GM19455 (cell line): Measurements from ENCODE around the gene PRDM4.

Experiments used
- ATAC-seq: cut with Tn5 transposase; IDR thresholded peaks from one replicate; pipeline ENCODE4 v1.9.1; 2021; ENCODE audit not compliant: unreplicated experiment

PRDM4 gene, protein sequence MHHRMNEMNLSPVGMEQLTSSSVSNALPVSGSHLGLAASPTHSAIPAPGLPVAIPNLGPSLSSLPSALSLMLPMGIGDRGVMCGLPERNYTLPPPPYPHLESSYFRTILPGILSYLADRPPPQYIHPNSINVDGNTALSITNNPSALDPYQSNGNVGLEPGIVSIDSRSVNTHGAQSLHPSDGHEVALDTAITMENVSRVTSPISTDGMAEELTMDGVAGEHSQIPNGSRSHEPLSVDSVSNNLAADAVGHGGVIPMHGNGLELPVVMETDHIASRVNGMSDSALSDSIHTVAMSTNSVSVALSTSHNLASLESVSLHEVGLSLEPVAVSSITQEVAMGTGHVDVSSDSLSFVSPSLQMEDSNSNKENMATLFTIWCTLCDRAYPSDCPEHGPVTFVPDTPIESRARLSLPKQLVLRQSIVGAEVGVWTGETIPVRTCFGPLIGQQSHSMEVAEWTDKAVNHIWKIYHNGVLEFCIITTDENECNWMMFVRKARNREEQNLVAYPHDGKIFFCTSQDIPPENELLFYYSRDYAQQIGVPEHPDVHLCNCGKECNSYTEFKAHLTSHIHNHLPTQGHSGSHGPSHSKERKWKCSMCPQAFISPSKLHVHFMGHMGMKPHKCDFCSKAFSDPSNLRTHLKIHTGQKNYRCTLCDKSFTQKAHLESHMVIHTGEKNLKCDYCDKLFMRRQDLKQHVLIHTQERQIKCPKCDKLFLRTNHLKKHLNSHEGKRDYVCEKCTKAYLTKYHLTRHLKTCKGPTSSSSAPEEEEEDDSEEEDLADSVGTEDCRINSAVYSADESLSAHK

DNA sequence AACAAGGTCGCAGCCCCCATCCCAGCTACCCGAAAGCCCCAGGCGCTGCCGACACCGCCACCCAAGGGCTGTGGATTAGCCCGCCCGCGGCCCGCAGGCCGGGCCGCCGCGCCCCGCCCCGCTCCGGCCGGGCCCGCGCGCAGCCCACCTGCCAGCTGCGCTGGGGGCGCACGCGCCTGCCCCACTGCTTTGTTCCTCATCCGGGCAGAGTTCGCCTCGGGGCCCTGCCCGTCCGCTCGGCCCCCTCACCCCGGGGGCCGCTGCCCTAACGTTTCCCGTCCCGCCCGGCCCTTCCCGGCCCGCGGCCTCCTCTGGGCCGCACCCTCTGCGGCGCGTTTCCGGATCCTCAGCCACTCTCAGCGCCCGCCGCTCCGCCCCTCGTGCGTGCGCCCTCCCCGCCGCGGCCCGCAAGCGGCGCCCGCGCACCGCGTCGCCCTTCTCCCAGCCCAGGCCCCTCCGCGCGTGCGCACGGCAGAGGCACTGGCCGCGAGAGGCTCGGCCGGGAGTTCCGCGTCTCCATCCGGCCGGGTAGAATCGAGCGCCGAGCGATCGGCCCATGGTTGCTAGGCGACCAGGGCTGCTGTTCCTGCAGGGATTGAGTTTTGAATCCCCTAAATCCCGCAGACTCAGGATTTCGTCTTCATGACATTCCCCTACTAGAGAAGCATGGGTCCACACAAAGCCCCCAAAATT is at the start of gene PRDM4:
Gene PRDM4, minus strand, starts transcription at position 329 of the 693 bp plus-strand sequence. CDS start 622 bp downstream, outside the sequence.
- ATAC-seq: peak; percentile 96

DNA sequence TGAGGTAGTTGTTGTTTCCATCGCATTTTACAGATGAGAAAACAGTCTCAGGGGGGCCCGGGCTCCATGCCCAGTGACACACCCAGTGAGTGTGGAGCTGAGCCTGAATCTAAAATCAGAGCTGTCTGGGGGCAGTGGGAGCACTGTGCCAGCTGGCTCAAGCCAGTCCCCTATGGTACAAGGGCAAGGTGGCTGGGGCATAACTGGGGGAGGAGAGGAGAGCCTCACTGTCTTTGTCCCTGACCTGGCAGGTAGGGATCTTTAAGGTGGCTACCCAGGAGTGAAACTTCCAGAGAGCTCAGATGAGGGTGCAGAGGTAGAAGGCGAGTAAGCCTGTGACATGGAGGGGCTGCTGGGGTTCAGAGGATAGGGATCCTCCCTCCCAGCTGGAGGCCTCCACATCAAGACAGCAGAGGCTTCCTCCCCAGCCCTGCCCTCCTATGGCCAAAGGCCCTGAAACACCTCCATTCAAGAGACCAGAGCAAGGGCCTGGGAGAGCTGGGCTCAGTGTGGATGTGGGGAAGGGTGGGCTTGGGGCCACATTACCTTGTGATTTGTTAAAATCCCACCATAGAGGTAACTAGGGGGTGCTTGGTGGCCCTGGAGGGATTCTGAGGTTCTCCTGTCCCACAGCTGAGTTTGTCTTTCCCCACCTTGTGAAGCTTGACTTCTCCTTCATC is 46.7 kb upstream of the PRDM4 start:
- no peak for ATAC-seq

DNA sequence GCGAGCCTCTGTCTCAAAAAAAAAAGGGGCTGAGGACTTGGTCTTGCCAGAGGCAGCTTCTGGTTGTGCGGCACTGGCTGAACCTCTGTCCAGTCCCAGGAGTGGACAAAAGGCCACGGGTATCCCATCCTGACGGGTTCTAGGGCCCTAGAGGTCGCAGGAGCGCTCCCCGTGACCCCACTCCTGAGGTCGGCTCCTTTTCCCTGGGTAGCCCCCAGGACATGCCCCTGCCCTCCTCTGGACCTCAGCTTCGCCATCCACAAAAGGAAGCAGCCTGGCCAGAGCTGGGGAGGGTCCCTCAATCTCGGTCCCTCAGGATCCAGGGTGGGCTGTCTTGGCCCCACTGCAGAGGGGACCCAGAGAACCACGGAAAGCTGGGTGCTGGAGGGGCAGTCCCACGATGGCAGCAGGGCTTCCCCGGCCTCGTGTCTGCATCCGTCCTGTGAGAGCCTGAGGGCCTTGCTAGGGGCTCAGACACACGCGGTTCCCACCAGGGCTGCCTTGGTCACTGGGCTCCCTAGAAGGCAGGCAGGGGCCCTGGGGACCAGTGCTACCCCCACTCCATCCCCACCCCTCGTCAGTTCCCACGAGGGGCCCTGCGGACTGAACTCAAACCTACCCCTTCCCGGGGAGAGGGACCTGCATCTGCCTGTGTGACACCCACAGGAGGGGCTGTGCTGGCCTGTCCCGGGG is 44.7 kb upstream of the PRDM4 start:
- ATAC-seq: no peak

DNA sequence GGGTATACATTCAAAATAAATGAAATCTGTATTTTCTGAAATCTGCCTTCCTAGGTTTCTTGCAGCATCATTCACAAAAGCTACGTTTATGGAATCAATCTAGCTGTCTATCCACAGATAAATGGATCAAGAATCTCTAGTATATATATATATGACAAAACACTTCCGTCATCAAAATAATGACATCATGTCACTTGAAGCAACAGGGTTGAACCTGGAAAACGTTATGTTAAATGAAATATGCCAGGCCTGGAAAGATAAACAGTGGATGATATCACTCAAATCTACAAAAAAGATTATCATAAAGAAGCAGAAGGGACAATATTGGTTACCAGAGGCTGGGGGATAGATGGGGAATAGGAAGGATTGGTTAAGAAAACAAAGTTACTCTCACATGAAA is 42.2 kb upstream of the PRDM4 start:
- ATAC-seq: no peak

DNA sequence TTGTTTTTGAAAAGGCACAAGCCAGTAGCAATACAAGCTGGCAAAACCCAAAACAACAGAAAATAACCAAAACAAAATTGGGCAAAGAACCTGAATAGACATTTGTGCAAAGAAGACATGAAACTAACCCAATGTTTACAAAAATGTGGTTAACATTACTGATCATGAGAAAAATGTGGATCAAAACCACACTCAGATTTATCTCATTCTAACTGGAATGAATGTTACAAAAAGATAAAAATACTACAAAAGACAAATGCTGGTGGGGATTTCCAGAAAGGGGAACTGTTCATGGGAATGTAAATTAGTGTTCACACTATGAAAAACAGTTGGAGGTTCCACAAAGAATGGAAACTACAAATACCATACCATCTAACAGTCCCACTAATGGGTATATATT is 40.2 kb upstream of the PRDM4 start:
- ATAC-seq: no peak

DNA sequence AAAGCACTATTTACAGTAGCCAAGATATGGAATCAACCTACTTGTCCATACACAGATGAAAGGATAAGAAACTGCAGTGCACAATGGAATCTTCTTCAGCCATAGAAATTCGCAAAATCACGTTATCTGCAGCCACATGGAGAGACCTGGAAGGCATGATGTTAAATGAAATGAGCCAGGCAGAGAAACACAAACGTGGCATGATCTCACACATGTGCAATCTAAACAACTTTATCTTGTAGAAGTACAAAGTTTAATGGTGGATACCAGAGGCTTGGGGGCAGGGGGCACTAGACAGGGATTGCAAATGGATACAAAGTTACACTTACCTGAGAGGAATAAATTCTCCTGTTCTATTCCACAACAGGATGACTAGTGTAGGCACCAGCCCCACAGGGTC is 37.6 kb upstream of the PRDM4 start:
- no peak for ATAC-seq

DNA sequence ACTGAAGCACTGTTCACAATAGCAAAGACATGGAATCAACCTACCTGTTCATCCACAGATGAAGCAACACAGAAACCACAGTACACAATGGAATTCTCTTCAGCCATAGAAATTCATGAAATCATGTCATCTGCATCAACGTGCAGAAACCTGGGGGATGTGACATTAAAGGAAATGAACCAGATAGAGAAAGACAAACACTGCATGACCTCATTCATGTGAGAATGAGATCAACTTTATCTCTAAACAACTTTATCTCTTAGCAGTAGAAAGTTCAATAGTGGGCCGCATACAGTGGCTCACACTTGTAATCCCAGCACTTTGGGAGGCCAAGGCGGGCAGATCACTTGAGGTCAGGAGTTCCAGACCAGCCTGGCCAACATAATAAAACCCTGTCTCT is 33.5 kb upstream of the PRDM4 start:
- no peak for ATAC-seq

DNA sequence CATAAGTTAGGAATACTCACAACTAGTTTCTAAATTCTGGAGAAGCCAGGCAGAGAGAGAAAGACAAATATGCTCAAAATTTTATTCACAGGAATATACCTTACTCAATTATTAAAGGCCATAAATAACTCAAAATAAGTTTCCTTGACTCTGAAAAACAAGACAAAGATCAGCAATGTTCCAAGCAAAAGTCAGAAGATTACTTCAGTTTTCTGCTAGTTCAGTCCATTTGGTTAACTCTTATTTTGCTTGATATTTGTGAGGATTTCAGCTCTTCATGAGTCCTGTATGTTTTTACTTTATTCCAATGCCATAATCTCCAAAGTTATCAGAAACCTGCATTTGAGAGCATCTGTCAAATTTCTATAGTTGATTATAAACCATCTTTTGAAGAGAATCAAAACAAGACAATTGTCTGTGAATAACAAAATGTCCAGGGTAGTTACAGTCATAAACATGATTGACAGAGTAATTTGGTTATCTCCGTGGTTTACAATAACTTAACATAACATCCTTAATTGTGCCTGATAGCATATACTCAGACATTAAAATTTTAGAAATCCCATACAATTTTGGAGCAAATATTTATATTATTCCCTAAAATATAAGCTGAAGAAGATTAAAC is 30.6 kb upstream of the PRDM4 start:
- ATAC-seq: no peak

DNA sequence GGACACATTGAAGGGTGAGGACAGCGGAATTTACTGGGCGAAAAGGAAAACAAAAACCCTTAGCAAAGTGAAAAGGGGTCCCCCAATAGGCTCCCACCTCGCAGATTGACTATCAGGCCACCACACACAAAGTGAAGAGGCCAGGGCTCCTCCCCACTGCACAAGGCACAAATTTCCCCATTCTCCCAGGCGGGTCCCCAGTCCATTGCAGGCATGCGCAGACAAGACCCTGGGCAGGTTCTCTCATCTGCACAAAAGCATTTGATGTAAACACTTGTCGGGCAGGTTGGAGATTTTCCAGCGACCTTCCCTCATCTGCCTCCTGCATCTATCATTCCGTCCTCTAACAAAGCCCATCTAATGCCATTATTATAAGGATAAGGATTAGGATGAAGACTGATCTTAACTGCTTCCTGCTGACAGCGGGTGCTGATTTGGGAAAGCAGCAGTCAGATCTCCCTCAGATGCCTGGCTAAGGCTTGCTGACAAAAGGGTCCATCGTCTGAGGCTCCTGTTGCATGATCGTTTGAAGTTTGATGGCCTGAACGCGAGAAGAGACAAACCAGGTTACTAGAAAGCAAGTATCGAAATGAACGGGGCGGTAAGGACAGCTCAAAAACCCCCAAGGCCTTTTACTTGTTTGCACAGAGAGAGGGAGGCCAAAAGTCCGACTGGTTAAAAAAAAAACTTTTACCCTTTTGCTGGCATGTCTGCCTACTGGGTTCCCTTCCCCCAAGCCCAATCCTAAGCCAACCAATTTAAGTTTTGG is 27.9 kb upstream of the PRDM4 start:
- no peak for ATAC-seq

DNA sequence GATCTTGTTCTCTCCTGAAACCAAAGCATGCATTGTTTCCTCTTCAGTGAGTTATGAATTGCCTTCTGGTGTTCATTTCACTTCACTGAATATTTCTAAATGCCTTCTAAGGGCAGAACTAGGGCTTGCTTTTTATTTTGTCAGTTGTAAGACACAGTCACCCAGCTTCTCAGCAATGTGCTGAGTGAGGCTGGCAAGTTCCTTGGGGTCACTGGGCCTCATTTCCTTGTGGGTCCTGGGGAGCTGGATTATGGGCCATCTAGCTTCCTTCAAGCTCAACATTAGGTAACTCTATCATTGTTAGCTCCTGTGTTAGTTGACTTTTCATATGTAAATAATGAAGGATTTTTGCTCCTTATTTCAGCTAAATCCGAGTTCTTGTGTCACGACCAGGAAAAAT is 27.3 kb upstream of the PRDM4 start:
- ATAC-seq: no peak

DNA sequence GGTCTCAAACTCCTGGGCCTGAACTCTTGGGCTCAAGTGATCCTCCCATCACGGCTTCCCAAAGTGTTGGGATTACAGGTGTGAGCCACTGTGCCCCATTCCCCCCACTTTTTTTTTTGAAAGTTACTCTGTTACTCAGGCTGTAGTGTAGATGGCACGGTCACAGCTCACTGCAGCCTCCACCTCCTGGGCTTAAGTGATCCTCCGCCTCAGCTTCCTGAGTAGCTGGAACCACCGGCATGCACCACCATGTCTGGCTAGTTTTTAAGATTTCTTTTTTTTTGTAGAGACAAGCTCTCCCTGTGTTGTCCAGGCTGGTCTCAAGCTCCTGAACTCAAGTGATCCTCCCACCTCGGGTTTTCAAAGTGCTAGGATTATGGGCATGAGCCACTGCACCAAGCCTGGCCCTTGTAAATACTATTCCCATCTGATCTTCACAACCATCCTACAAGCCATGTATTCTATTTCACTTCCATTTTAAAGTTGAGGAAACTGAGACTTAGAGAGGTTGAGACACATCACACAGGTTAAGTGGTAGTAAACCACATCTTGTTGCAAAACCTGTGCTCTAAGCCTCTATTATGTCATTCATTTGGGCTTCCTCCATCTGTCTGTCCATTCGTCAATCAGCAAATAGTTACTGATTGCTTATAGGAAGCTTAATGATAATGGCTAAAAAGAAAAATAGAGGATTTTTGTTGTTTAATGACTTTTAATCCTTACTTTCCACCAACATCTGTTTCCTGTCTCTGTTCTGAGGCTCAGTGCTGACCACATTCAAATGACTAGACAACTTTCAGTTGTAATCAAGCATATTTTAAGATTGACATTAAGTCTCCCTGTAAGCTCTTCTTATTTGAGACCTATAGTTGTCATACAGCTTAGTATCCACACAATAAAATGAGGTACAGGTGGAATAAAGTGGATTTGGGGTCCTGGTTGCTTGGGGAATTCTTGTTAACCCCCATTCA is 22.8 kb upstream of the PRDM4 start:
- ATAC-seq: peak; percentile 73

DNA sequence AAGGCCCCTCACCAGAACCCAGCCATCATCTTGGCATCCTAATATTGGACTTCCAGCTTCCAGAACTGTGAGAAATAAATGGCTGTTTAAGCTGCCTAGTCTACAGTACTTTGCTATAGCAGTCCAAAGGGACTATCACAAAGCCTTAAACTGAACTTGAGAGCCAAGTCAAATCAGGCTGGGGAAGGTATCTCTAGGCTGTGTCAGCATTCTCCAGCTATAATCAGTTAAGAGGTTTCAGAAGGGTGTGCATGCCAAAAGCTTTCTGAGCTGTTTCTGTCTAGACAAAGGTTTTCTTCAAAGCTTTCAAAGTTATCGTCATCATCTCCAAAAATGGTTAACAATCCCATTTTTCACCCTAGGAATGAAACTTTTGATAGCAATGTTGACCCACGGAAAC is 21.1 kb upstream of the PRDM4 start:
- no peak for ATAC-seq

DNA sequence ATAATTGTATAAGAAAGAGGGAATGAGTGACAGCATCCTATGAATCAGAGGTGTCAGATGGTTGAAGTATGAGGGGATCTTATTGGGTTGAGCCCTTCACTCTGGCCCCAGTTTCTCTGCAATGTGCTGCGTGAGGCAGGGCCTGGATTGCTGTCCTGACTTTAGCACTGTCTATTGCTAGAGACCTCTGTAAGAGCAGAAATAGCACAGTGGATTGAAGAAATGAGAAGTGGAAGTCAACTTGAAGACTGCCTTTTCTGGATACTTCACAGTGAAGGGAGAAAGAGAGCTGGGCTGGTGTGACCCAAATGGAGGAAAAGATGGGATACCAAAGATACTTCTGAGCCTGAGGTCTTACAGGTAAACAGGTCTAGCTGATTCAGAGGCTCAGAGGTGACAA is 19.4 kb upstream of the PRDM4 start:
- no peak for ATAC-seq

DNA sequence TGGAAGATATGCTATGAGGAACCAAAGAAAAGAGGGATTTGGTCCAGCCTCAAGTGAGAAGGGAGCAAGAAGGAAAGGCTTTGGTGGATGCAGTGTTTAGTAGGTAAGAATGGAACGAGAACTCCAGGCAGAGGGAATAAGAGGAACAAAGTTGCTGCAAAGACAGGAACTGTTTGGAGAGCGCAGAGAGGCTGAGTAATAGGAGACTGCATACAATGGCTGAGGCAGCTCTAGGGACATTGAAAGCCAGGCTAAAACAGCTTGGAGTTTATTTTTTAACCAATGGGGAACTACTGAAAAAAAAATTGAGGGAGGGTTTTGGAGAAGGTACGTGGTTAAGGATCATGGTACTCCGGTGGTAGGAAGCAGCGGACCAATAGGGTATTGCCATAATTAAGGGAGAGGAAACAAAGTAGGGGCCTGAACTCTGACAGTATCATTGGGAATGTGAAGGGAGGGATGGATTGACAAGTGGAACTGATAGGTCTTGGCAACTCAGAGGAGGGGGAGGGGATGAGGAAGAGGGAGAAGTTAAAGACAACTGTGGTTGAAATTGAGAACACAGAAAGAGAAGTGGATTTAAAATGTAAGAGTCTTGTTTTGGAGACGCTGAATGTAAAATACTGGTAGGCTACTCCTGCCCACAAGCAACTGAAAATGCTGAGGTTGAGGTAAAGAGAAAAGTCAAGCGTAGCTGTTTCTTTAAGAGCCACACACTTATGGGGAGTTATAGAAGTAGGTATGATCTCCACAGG is 18.3 kb upstream of the PRDM4 start:
- peak; percentile 70 for ATAC-seq

DNA sequence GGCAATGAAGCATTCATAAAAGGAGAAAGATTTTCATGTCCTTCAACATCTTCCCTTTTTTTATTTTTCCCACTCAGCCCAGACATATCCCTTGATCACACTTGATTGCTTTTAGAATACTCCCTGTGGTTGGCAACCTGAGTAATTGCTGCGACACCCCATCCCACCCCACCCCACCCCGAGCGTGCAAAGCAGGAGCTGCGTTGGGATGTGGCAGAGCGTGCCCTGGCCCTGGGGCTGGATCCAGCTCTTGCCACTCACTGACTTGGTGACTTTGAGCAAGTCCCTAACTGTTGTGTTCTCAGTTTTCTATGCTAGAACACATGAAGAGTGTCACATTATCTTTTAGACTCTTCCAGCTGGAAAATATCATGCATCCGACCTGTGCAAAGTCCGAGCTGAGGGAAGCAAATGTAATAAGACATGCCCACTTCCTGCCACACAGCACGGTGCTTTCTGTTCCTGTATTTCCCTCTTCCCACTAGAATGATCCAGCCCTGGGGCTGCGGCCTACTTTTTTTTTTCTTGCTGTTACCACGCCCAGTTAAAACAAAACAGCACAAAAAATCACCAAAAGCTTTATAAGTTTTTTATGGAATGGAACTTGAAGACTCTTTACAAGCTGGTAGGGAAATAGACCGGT is 17.6 kb upstream of the PRDM4 start:
- no peak for ATAC-seq

DNA sequence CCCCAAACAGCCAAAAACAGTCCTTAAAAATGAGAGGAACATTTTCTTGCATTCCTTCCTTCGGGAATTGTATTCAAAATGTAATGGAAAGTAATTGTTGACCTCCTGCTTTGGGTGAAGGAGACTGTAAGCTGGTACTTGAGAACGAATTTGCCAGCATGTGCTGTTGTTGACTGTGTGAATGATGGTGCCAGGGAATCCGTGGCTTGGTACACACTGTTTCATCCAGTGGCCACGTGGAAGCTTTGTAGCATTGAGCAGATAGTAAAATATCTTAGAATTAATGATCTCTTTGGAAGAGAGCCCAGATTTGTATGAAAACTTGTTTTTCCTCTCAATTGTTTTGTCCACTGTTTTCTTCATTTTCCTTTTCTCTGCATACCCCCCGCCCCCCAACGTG is 15.2 kb upstream of the PRDM4 start:
- ATAC-seq: no peak
